H1 (cell line): ENCODE measurements around the gene TP63. TPM values are rescaled to one million over a fixed set of nuclear protein-coding genes. Genes with fewer than 3 reads are reported as not detected.

Source experiments
- CTCF ChIA-PET: fragments of 300-600 bp; sonication (Branson Sonifier 250); formaldehyde crosslinking; loops from one replicate; lab custom pipeline; 2021; ENCODE audit not compliant: partially characterized antibody; lab: Charles Lee
- POLR2A ChIA-PET: fragments of 300-600 bp; sonication (Branson Sonifier 250); formaldehyde crosslinking; loops from one replicate; lab custom pipeline; 2021; ENCODE audit warnings: inconsistent platforms; ENCODE audit not compliant: partially characterized antibody; lab: Charles Lee
- DNase-seq, 2 experiments: peaks; one replicate each; pipeline versions ENCODE4 v3.0.0 to v3.0.0-alpha.2; 2010 to 2022; ENCODE audit warnings: low spot score in 2 of 2, low read depth in 1 of 2, mixed read lengths in 1 of 2
- FAIRE-seq: peaks from 2 replicates; lab custom pipeline; 2011; peaks lifted over from hg19 to GRCh38; lab: Jason Lieb, UNC
- H2AFZ ChIP-seq: 2 replicates; pipeline ENCODE4 v1.8.1; 2012; ENCODE audit warnings: low read length, inconsistent platforms
- H2AK5ac ChIP-seq: 2 replicates; pipeline ENCODE4 v1.6.1; 2013; ENCODE audit warnings: low read depth, low read length
- H2BK120ac ChIP-seq: replicated peaks from 2 replicates; pipeline ENCODE3; 2013; ENCODE audit warnings: low read depth, low read length, inconsistent platforms
- H2BK12ac ChIP-seq: 2 replicates; pipeline ENCODE4 v1.6.1; 2013; ENCODE audit warnings: low read depth, low read length
- H2BK15ac ChIP-seq: 2 replicates; pipeline ENCODE4 v1.6.1; 2013; ENCODE audit warnings: low read length
- H2BK20ac ChIP-seq: 2 replicates; pipeline ENCODE4 v1.6.1; 2013; ENCODE audit warnings: low read length
- H2BK5ac ChIP-seq: 2 replicates; pipeline ENCODE4 v1.6.1; 2013; ENCODE audit warnings: low read depth, low read length
- H3K14ac ChIP-seq: 2 replicates; pipeline ENCODE4 v1.6.1; 2013; ENCODE audit warnings: inconsistent platforms; ENCODE audit not compliant: insufficient read length
- H3K18ac ChIP-seq: 2 replicates; pipeline ENCODE4 v1.6.1; 2013; ENCODE audit warnings: low read length; ENCODE audit errors: extremely low read depth
- H3K23ac ChIP-seq: 2 replicates; pipeline ENCODE4 v1.6.1; 2013; ENCODE audit warnings: inconsistent platforms; ENCODE audit not compliant: insufficient read length
- H3K23me2 ChIP-seq: 2 replicates; pipeline ENCODE4 v1.6.1; 2013; ENCODE audit warnings: low read depth, low read length
- H3K27ac ChIP-seq: 2 replicates; pipeline ENCODE4 v1.6.1; 2011; ENCODE audit warnings: low read depth, low read length, inconsistent platforms
- H3K27me3 ChIP-seq, 4 experiments: replicated peaks in 1 of 4; 1 replicate in 1 of 4; 2 replicates in 3 of 4; pipeline versions ENCODE4 v1.6.1 to v1.8.1; 2011 to 2013; ENCODE audit warnings: low read length in 3 of 4, mild to moderate bottlenecking in 3 of 4, inconsistent platforms in 2 of 4, mixed read lengths in 2 of 4, moderate library complexity in 1 of 4; ENCODE audit not compliant: control insufficient read depth in 3 of 4, insufficient read depth in 3 of 4; ENCODE audit errors: extremely low read depth in 1 of 4
- H3K36me3 ChIP-seq, 4 experiments: 2 replicates each; pipeline versions ENCODE4 v1.6.1 to v1.8.1; 2011 to 2013; ENCODE audit warnings: mild to moderate bottlenecking in 4 of 4, low read length in 3 of 4, moderate library complexity in 2 of 4, control low read depth in 1 of 4, inconsistent platforms in 1 of 4; ENCODE audit not compliant: insufficient read depth in 4 of 4, control insufficient read depth in 2 of 4
- H3K4ac ChIP-seq: replicated peaks from 2 replicates; pipeline ENCODE3; 2013; ENCODE audit warnings: low read length, low read depth, mixed read lengths, inconsistent platforms; ENCODE audit not compliant: insufficient read length
- H3K4me1 ChIP-seq, 4 experiments: replicated peaks in 1 of 4; 1 replicate in 1 of 4; 2 replicates in 3 of 4; pipeline versions ENCODE4 v1.6.1 to v1.8.1; 2011 to 2013; ENCODE audit warnings: low read length in 3 of 4, inconsistent platforms in 2 of 4, mixed read lengths in 1 of 4; ENCODE audit not compliant: insufficient read depth in 4 of 4, control insufficient read depth in 3 of 4
- H3K4me2 ChIP-seq, 2 experiments: 2 replicates each; pipeline versions ENCODE4 v1.6.1 to v1.8.1; 2011 to 2013; ENCODE audit warnings: low read depth in 2 of 2, low read length in 2 of 2, control low read depth in 1 of 2, inconsistent platforms in 1 of 2, mild to moderate bottlenecking in 1 of 2; ENCODE audit not compliant: insufficient read depth in 1 of 2
- H3K4me3 ChIP-seq, 4 experiments: fragments of 200-600, 300-600 bp in 1 of 4; sonication (generic), shearing (Covaris generic), sonication (Bioruptor Twin) in 1 of 4; 2 replicates each; pipeline versions ENCODE4 v1.5.1 to v1.8.1; 2011 to 2016; ENCODE audit warnings: low read length in 4 of 4, low read depth in 3 of 4, control low read depth in 2 of 4, inconsistent platforms in 2 of 4, mild to moderate bottlenecking in 2 of 4, mixed read lengths in 1 of 4, moderate library complexity in 1 of 4; ENCODE audit not compliant: insufficient read depth in 2 of 4; ENCODE audit errors: extremely low read depth in 1 of 4
- H3K56ac ChIP-seq: replicated peaks from 2 replicates; pipeline ENCODE3; 2013; ENCODE audit warnings: low read depth, mild to moderate bottlenecking, mixed read lengths, low read length, inconsistent platforms; ENCODE audit not compliant: insufficient read length
- H3K79me1 ChIP-seq: 2 replicates; pipeline ENCODE4 v1.6.1; 2013; ENCODE audit warnings: low read depth, low read length, control low read depth
- H3K79me2 ChIP-seq, 2 experiments: 2 replicates each; pipeline versions ENCODE4 v1.6.1 to v1.8.1; 2012 to 2013; ENCODE audit warnings: low read length in 2 of 2, mild to moderate bottlenecking in 2 of 2, inconsistent platforms in 1 of 2; ENCODE audit not compliant: insufficient read depth in 2 of 2, control insufficient read depth in 1 of 2
- H3K9ac ChIP-seq, 4 experiments: replicated peaks in 1 of 4; 1 replicate in 1 of 4; 2 replicates in 3 of 4; pipeline versions ENCODE4 v1.6.1 to v1.8.1; 2011 to 2013; ENCODE audit warnings: low read depth in 3 of 4, low read length in 3 of 4, control low read depth in 2 of 4, mild to moderate bottlenecking in 2 of 4, moderate library complexity in 2 of 4, inconsistent platforms in 1 of 4; ENCODE audit errors: extremely low read depth in 1 of 4
- H3K9me3 ChIP-seq, 2 experiments: 2 replicates each; pipeline versions ENCODE4 v1.6.1 to v1.8.1; 2012 to 2013; ENCODE audit warnings: mild to moderate bottlenecking in 2 of 2, moderate library complexity in 2 of 2, control low read depth in 1 of 2, inconsistent platforms in 1 of 2, low read depth in 1 of 2, low read length in 1 of 2, mixed read lengths in 1 of 2; ENCODE audit not compliant: insufficient read depth in 2 of 2
- H4K20me1 ChIP-seq, 2 experiments: replicated peaks in 1 of 2; 2 replicates each; pipeline versions ENCODE3 to v1.8.1; 2011 to 2013; ENCODE audit warnings: inconsistent platforms in 2 of 2, low read length in 2 of 2, mild to moderate bottlenecking in 1 of 2; ENCODE audit not compliant: insufficient read depth in 2 of 2, control insufficient read depth in 1 of 2
- H4K5ac ChIP-seq: 2 replicates; pipeline ENCODE4 v1.6.1; 2013; ENCODE audit warnings: low read length, low read depth, mixed read lengths, inconsistent platforms; ENCODE audit not compliant: insufficient read length
- H4K8ac ChIP-seq: 2 replicates; pipeline ENCODE4 v1.8.0; 2013; ENCODE audit warnings: mild to moderate bottlenecking, moderate library complexity, low read length, inconsistent platforms; ENCODE audit not compliant: insufficient read depth; ENCODE audit errors: extremely low read depth
- H4K91ac ChIP-seq: replicated peaks from 2 replicates; pipeline ENCODE3; 2013; ENCODE audit warnings: low read length, mixed read lengths, inconsistent platforms; ENCODE audit not compliant: insufficient read length
- GTF2F1 ChIP-seq: IDR thresholded peaks from 2 replicates; pipeline ENCODE4 v1.6.1; 2012; ENCODE audit warnings: low read depth, low read length, improper control_type of control experiment, borderline replicate concordance
- TEAD4 ChIP-seq: IDR thresholded peaks from 2 replicates; pipeline ENCODE4 v1.6.1; 2012; ENCODE audit warnings: low read depth, low read length, inconsistent platforms, mixed read lengths
- WGBS, 2 experiments: shearing (Covaris generic) in 1 of 2; methylation state at CpG; one replicate each; pipeline versions ENCODE4 v1.1.6 to v1.1.7; 2013 to 2015; ENCODE audit warnings: low lambda C conversion rate in 2 of 2, mixed read lengths in 2 of 2, inconsistent platforms in 1 of 2, low coverage in 1 of 2, missing lambda C conversion rate in 1 of 2; ENCODE audit not compliant: insufficient replicate concordance in 2 of 2, insufficient coverage in 1 of 2, insufficient read length in 1 of 2; ENCODE audit errors: extremely low coverage in 1 of 2, missing lambda C conversion rate in 1 of 2; 5-methylcytosine and 5-hydroxymethylcytosine counted together
- polyA plus RNA-seq, 7 experiments: library from polyadenylated mRNA; depleted of rRNA in 3 of 7; stranded (reverse) in 5 of 7; unstranded in 2 of 7; fragments of >200 nt in 5 of 7; fragments of 200-250 nt in 2 of 7; gene quantifications; 1 replicate in 5 of 7; 2 replicates in 1 of 7; 4 replicates in 1 of 7; pipeline versions ENCODE4 v1.2.1 to v1.2.3, GENCODE V29; 2011 to 2013; ENCODE audit warnings: missing spikeins in 2 of 7, mixed read lengths in 2 of 7
- total RNA-seq: library from RNA; stranded (reverse); fragmentation: NEBNext Ultra II Directional; extraction: Animal tissue kit (Norgen Biotek cat#: 25700); gene quantifications from 2 replicates; pipeline ENCODE4 v1.2.1, GENCODE V29; 2021

TP63 gene
- total and polyA plus RNA-seq, 2 of the 8 experiments (the other 6 are each of a cell fraction or from before 2014, with no cell fraction given) = not detected

DNA sequence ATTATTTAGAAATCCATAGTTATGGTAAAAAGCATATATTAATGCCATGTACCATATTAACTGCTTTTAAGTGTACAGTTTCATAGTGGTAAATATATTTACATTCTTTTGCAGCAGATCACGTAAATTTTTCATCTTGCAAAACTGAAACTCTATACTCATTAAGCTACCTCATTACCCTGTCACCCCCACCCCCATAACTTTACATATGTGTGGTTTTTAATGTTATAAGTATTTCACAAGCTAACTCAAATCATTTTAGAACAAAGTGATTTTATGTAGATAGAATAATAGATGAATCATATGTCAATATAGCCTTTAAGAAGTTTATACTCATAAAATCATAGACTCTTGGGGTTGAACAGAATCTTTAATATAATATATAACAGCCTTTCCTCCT is 7.1 kb upstream of the TP63 start:
- Histone ChIP-seq H3K4me1 (no peaks in the 10 kb centered on the region), H3K4me2 (no peak overlapping the region), H4K8ac (no peak overlapping the region), H3K56ac (no peak overlapping the region), H3K9ac (no peak overlapping the region), H3K27me3 (no peaks in the 10 kb centered on the region), H2BK12ac (no peak overlapping the region), H3K18ac (no peak overlapping the region), H4K91ac (no peak overlapping the region), H2BK120ac (no peak overlapping the region), H3K4ac (no peak overlapping the region), H2BK5ac (no peak overlapping the region), H3K23me2 (no peaks in the 10 kb centered on the region), H3K4me3 (no peak overlapping the region), H2AFZ (no peak overlapping the region), H3K27ac (no peak overlapping the region), H3K79me2 (no peaks in the 10 kb centered on the region), H3K14ac (no peak overlapping the region), H3K36me3 (no peaks in the 10 kb centered on the region), H4K5ac (no peak overlapping the region), H2AK5ac (no peak overlapping the region), H2BK20ac (no peak overlapping the region), H4K20me1 (no peaks in the 10 kb centered on the region), H2BK15ac (no peak overlapping the region), H3K23ac (no peak overlapping the region), H3K9me3 (no peaks in the 10 kb centered on the region), H3K79me1 (no peaks in the 10 kb centered on the region)
- ChIA-PET CTCF (interaction anchor here (0.7 to 1.0 kb wide), 2 partner anchors 11 to 347 kb away, joined by 4 to 5 read pairs; no protein-coding TSS in a partner anchor), POLR2A (no interaction called here)
- WGBS, 2 experiments = 93% methylated on average over 1 of the region's 1 CpG; no CpG with 5 or more reads in 1 of the 2 experiments
- DNase-seq (no peak), FAIRE-seq (no peak)
- no peak for TF ChIP-seq TEAD4
- no peak for TF ChIP-seq GTF2F1
